ENCODE measurements around the gene WDR47. TPM values are rescaled to one million over a fixed set of nuclear protein-coding genes. Genes with fewer than 3 reads are reported as not detected.

WDR47 gene
- total RNA-seq, 1 experiment from 2014 or later, result 6.8 TPM

DNA sequence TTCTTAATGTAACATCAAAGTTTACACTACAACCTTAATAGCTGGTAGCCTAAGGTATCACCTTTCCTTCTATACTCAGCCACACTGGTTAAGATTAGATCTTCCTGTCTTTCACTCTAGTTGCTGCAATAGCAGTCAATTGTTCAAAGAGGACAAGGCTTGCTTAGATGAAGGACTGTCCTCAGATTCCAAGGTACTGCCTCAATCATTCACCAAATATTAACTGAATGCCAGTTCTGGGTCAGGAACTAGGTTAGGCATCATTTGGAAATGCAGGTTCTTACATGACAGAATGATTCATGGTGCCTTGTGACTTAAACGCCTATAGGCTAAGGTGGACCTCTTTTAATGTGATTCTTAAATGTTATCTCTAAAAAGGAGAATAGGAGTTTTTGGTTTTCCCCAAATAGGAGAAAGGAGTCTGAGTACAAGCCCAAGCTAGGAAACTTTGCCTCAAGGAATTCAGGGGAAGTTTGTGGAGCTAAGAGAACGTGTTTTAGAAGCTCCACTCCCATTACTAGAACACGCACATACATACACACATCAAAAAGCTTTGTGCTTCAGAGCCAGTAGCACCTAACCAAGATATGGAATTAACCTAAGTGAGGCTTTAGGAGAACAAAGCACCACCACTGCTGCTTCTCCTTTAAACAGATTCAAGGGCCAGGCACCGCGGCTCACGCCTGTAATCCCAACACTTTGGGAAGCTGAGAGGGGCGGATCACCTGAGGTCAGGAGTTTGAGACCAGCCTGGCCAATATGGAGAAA lies 8.5 kb upstream of the WDR47 start:
- H3K9me3 Mint-ChIP-seq (ENCODE audit: low read depth, unreplicated experiment), result no peaks in the 10 kb centered on the region
- no peak overlapping the region for H3K4me3 Mint-ChIP-seq (ENCODE audit: low read depth, unreplicated experiment)
- no peaks in the 10 kb centered on the region for H3K36me3 Mint-ChIP-seq (ENCODE audit: insufficient read depth, unreplicated experiment)
- DNase-seq, result no peak
- TF ChIP-seq, protein P1, sequence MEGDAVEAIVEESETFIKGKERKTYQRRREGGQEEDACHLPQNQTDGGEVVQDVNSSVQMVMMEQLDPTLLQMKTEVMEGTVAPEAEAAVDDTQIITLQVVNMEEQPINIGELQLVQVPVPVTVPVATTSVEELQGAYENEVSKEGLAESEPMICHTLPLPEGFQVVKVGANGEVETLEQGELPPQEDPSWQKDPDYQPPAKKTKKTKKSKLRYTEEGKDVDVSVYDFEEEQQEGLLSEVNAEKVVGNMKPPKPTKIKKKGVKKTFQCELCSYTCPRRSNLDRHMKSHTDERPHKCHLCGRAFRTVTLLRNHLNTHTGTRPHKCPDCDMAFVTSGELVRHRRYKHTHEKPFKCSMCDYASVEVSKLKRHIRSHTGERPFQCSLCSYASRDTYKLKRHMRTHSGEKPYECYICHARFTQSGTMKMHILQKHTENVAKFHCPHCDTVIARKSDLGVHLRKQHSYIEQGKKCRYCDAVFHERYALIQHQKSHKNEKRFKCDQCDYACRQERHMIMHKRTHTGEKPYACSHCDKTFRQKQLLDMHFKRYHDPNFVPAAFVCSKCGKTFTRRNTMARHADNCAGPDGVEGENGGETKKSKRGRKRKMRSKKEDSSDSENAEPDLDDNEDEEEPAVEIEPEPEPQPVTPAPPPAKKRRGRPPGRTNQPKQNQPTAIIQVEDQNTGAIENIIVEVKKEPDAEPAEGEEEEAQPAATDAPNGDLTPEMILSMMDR (IDR thresholded peaks at IDR 0.05; ENCODE audit: unreplicated experiment), result no peak
- H3K27me3 Mint-ChIP-seq (ENCODE audit: unreplicated experiment), result no peaks in the 10 kb centered on the region
- CTCF ChIA-PET, result no interaction called here
- no peak overlapping the region for H3K27ac Mint-ChIP-seq (ENCODE audit: unreplicated experiment)
- BruUV-seq (replicated peaks), result no TSS peak
- no peaks in the 10 kb centered on the region for H3K4me1 Mint-ChIP-seq (ENCODE audit: low read depth, unreplicated experiment)
- intact Hi-C loops (cut with micrococcal nuclease; ENCODE audit: unreplicated experiment), result no loop called here

DNA sequence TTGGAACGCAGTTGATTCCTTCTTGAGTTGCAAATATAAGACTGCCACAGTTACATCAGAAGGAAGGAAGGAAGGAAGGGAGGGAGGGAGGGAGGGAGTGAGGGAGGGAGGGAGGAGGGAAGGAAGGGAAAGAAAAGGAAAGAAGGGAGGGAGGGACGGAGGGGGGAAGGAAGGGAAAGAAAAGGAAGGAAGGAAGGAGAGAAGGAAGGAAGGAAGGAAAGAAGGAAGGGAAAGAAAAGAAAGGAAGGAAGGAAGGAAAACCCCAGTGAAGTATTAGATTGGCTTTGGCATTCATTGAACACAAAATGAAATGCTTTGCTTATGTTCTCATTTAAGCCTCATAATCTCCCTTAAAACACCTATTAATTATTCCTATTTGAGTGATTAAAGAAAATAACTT lies 6.4 kb upstream of the WDR47 start:
- intact Hi-C loops (cut with micrococcal nuclease; ENCODE audit: unreplicated experiment), result no loop called here
- CTCF ChIA-PET, result no interaction called here

DNA sequence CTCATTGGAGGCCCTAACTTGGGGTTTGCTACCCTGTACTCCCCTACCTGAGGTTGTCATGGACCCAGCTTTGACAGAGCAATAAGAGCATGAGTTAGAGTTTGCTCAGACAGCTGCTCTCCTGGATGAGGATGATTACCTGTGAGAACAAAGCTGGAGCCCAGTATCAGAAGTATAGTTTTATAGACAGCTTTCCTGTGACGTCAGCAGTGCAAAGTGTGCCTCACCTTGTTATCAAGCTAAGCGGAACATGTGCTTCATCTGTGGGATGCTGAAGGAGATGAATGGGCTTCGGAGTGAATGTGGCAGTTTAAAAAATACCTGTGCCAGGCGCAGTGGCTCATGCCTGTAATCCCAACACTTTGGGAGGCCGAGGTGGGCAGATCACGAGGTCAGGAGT lies 5.4 kb upstream of the WDR47 start:
- intact Hi-C loops (cut with micrococcal nuclease; ENCODE audit: unreplicated experiment), result no loop called here
- H3K4me1 Mint-ChIP-seq (ENCODE audit: low read depth, unreplicated experiment), result no peaks in the 10 kb centered on the region
- H3K36me3 Mint-ChIP-seq (ENCODE audit: insufficient read depth, unreplicated experiment), result peaks cover 4% of the 10 kb centered on the region
- H3K27me3 Mint-ChIP-seq (ENCODE audit: unreplicated experiment), result no peaks in the 10 kb centered on the region
- no TSS peak for BruUV-seq (replicated peaks)
- TF ChIP-seq, protein P1 (IDR thresholded peaks at IDR 0.05; ENCODE audit: unreplicated experiment), result no peak
- CTCF ChIA-PET, result no interaction called here
- H3K9me3 Mint-ChIP-seq (ENCODE audit: low read depth, unreplicated experiment), result no peaks in the 10 kb centered on the region
- H3K4me3 Mint-ChIP-seq (ENCODE audit: low read depth, unreplicated experiment), result no peak overlapping the region
- no peak for DNase-seq
- no peak overlapping the region for H3K27ac Mint-ChIP-seq (ENCODE audit: unreplicated experiment)

More for the DNA sequence above, 6.4 kb upstream of the WDR47 start:
- TF ChIP-seq, protein P1 (IDR thresholded peaks at IDR 0.05; ENCODE audit: unreplicated experiment), result no peak
- DNase-seq, result no peak
- Mint-ChIP-seq H3K4me3 (ENCODE audit: low read depth, unreplicated experiment) (no peak overlapping the region), H3K27ac (ENCODE audit: unreplicated experiment) (no peak overlapping the region), H3K4me1 (ENCODE audit: low read depth, unreplicated experiment) (no peaks in the 10 kb centered on the region), H3K9me3 (ENCODE audit: low read depth, unreplicated experiment) (no peaks in the 10 kb centered on the region), H3K27me3 (ENCODE audit: unreplicated experiment) (no peaks in the 10 kb centered on the region), H3K36me3 (ENCODE audit: insufficient read depth, unreplicated experiment) (no peaks in the 10 kb centered on the region)
- BruUV-seq (replicated peaks), result no TSS peak

DNA sequence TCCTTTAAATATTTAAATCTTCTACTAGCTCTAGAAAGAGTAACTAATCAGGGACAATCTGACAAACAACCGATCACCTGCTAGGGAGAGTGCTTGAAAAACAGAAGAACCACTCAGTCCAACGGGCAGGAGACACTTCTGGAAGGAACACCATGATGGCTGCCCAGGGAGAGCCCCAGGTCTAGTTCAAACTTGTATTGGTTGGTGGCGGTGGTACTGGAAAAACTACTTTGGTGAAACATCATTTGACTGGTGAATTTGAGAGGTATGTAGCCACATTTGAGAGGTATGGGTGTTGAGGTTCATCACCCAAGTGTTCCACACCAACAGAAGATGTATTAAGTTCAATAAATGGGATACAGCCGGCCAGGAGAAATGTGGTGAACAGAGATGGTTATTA lies 4.8 kb upstream of the WDR47 start:
- Mint-ChIP-seq H3K27me3 (ENCODE audit: unreplicated experiment) (no peaks in the 10 kb centered on the region), H3K4me3 (ENCODE audit: low read depth, unreplicated experiment) (no peak overlapping the region), H3K27ac (ENCODE audit: unreplicated experiment) (no peak overlapping the region), H3K36me3 (ENCODE audit: insufficient read depth, unreplicated experiment) (peaks cover 10% of the 10 kb centered on the region), H3K9me3 (ENCODE audit: low read depth, unreplicated experiment) (no peaks in the 10 kb centered on the region), H3K4me1 (ENCODE audit: low read depth, unreplicated experiment) (no peaks in the 10 kb centered on the region)
- DNase-seq, result no peak
- intact Hi-C loops (cut with micrococcal nuclease; ENCODE audit: unreplicated experiment), result no loop called here
- TF ChIP-seq, protein P1 (IDR thresholded peaks at IDR 0.05; ENCODE audit: unreplicated experiment), result no peak
- CTCF ChIA-PET, result no interaction called here
- BruUV-seq (replicated peaks), result no TSS peak
